OCI-LY1 (cell line): ENCODE data around the gene UNC5A.

Source experiments
- H2AFZ ChIP-seq: fragments of 200-600 bp; sonication (generic), shearing (Covaris generic); 2 replicates; pipeline ENCODE4 v1.6.0; 2014; ENCODE audit warnings: antibody characterized with exemption, mild to moderate bottlenecking, low read length
- H3F3A ChIP-seq: fragments of 200-600 bp; sonication (generic), shearing (Covaris generic); 2 replicates; pipeline ENCODE4 v1.6.0; 2014; ENCODE audit warnings: mild to moderate bottlenecking, antibody characterized with exemption, low read length, moderate library complexity; ENCODE audit not compliant: insufficient read depth
- H3K27ac ChIP-seq: fragments of 200-600 bp; sonication (generic); 2 replicates; pipeline ENCODE4 v1.5.1; 2014; ENCODE audit warnings: low read length, mixed run types, mild to moderate bottlenecking, low read depth; ENCODE audit not compliant: poor library complexity, severe bottlenecking
- H3K27me3 ChIP-seq: fragments of 200-600 bp; sonication (generic); 2 replicates; pipeline ENCODE4 v1.6.0; 2014; ENCODE audit warnings: antibody characterized with exemption, mild to moderate bottlenecking, low read length, moderate library complexity; ENCODE audit not compliant: insufficient read depth
- H3K36me3 ChIP-seq: fragments of 200-600 bp; sonication (generic); 2 replicates; pipeline ENCODE4 v1.6.1; 2014; ENCODE audit warnings: mild to moderate bottlenecking, antibody characterized with exemption, low read length, moderate library complexity, mixed read lengths; ENCODE audit not compliant: insufficient read depth
- H3K4me1 ChIP-seq: fragments of 200-600 bp; sonication (generic); 2 replicates; pipeline ENCODE4 v1.5.1; 2014; ENCODE audit warnings: mild to moderate bottlenecking, low read length, moderate library complexity; ENCODE audit not compliant: insufficient read depth, severe bottlenecking
- H3K4me2 ChIP-seq: fragments of 200-600 bp; sonication (generic), shearing (Covaris generic); 2 replicates; pipeline ENCODE4 v1.6.1; 2014; ENCODE audit warnings: low read length
- H3K4me3 ChIP-seq: fragments of 200-600 bp; sonication (generic); 2 replicates; pipeline ENCODE4 v1.5.1; 2014; ENCODE audit warnings: low read length, low read depth, mild to moderate bottlenecking, mixed read lengths; ENCODE audit not compliant: poor library complexity, severe bottlenecking
- H3K79me2 ChIP-seq: fragments of 200-600 bp; shearing (Covaris generic); 2 replicates; pipeline ENCODE4 v1.6.1; 2016; ENCODE audit warnings: mixed run types, low read length, mixed read lengths; ENCODE audit not compliant: insufficient read depth
- H3K9ac ChIP-seq: fragments of 200-600 bp; sonication (generic), shearing (Covaris generic); 2 replicates; pipeline ENCODE4 v1.6.1; 2014; ENCODE audit warnings: mild to moderate bottlenecking, low read length, mixed read lengths
- H3K9me2 ChIP-seq: fragments of 200-600 bp; sonication (generic), shearing (Covaris generic); 2 replicates; pipeline ENCODE4 v1.6.1; 2014; ENCODE audit warnings: low read depth, mild to moderate bottlenecking, low read length, mixed read lengths
- H3K9me3 ChIP-seq: fragments of 200-600 bp; shearing (Covaris generic); 2 replicates; pipeline ENCODE4 v1.6.1; 2014; ENCODE audit warnings: low read length, mixed read lengths
- H4K20me1 ChIP-seq: fragments of 200-600 bp; sonication (generic), shearing (Covaris generic); 2 replicates; pipeline ENCODE4 v1.6.0; 2016; ENCODE audit warnings: mild to moderate bottlenecking, low read length; ENCODE audit not compliant: insufficient read depth
- EZH2 ChIP-seq: fragments of 200-600 bp; sonication (generic), shearing (Covaris generic); IDR thresholded peaks from 2 replicates; pipeline ENCODE4 v1.8.0; 2017; ENCODE audit warnings: borderline replicate concordance, mixed run types, mild to moderate bottlenecking, antibody characterized with exemption, low read length, moderate library complexity, mixed read lengths
- TF ChIP-seq, protein P1 (sequence below): fragments of 200-600 bp; sonication (generic), shearing (Covaris generic); IDR thresholded peaks from 2 replicates; pipeline ENCODE4 v1.5.1; 2017; ENCODE audit warnings: mild to moderate bottlenecking, antibody characterized with exemption, low read length, moderate library complexity, mixed read lengths

Gene UNC5A

DNA sequence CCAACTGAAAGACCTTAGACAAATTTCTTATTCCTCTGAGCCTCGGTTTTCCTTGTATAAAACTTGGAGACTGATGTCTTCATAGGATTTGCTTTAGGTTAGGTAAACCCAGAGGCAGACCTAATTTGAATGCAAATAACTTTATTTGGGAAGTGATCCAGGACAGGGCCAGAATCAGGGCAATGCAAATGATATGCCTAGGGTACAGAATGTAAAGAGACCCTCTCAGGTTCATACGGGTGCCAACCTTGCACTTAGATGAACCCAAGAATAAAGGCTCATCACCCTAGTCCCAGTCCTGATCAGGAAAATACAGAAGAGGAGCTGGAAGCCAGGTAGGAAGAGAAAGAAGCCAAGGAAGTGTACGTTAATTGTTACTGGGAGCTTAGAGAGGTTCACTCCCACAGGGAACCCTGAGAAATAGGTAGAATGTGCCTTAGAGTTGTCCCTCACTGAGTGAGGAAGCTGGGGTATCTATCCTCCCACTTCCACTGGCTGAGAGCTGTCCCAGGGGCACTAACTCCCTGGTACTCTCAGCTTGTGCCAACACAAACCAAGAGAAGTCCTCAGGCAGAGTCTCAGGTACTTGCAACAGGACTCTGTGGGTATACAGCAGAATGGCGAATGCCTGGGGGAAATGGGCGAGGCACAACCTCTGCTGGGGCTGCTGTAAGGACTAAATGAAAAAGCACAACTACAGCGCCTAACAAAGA, 91.9 kb downstream of the UNC5A start:
- no peaks in the 10 kb centered on the region for H3F3A ChIP-seq
- no peak for TF ChIP-seq EZH2
- TF ChIP-seq, protein P1, sequence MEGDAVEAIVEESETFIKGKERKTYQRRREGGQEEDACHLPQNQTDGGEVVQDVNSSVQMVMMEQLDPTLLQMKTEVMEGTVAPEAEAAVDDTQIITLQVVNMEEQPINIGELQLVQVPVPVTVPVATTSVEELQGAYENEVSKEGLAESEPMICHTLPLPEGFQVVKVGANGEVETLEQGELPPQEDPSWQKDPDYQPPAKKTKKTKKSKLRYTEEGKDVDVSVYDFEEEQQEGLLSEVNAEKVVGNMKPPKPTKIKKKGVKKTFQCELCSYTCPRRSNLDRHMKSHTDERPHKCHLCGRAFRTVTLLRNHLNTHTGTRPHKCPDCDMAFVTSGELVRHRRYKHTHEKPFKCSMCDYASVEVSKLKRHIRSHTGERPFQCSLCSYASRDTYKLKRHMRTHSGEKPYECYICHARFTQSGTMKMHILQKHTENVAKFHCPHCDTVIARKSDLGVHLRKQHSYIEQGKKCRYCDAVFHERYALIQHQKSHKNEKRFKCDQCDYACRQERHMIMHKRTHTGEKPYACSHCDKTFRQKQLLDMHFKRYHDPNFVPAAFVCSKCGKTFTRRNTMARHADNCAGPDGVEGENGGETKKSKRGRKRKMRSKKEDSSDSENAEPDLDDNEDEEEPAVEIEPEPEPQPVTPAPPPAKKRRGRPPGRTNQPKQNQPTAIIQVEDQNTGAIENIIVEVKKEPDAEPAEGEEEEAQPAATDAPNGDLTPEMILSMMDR = no peak

DNA sequence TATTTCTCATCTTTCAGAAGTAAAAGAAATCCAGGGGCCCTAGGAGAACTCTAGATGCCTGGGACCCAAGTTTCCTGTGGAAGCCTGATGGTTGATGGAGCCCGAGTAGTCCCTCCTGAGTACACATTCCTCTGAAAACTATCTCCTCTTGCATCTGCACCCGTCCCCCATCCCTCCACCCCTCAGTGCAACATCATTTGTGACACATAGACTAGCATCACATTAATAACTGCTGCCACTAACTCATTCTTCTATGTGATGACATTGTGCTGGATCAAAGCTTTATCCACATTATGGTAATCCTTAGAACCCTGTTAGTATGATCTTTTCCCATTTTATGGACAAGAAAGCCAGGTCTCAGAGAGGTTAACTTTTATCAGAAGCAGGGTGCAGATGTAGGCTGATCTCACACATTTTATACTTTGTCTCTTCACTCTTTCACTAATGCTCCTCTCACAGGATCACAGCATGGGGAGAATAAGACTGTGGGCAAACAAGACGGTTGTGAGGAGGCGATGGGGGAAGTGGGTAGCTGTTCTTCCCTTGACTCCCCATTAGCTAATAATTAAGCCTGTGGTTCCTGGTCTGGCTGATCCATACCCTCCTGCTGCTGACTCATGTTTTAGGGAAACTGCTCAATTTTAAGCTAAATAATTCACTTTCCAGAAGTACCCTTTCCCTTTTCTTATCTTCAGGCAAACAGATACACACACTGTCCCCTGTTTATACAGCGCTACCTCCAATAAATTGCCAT, 92.7 kb downstream of the UNC5A start:
- H3F3A ChIP-seq = no peaks in the 10 kb centered on the region
- no peak overlapping the region for H3K9ac ChIP-seq
- H3K27me3 ChIP-seq = no peaks in the 10 kb centered on the region
- no peak for TF ChIP-seq EZH2
- TF ChIP-seq, protein P1 = no peak
- peaks cover 72% of the 10 kb centered on the region for H3K36me3 ChIP-seq
- H3K9me2 ChIP-seq = no peaks in the 10 kb centered on the region
- no peak overlapping the region for H2AFZ ChIP-seq
- no peak overlapping the region for H3K4me2 ChIP-seq
- H3K79me2 ChIP-seq = no peaks in the 10 kb centered on the region
- no peak overlapping the region for H3K4me3 ChIP-seq
- H3K9me3 ChIP-seq = no peaks in the 10 kb centered on the region
- H4K20me1 ChIP-seq = no peaks in the 10 kb centered on the region
- no peaks in the 10 kb centered on the region for H3K4me1 ChIP-seq
- no peak overlapping the region for H3K27ac ChIP-seq

More for the DNA sequence above, 91.9 kb downstream of the UNC5A start:
- H3K4me1 ChIP-seq = no peaks in the 10 kb centered on the region
- no peak overlapping the region for H3K9ac ChIP-seq
- H3K27me3 ChIP-seq = no peaks in the 10 kb centered on the region
- no peak overlapping the region for H3K4me2 ChIP-seq
- H4K20me1 ChIP-seq = no peaks in the 10 kb centered on the region
- H3K36me3 ChIP-seq = peaks cover 64% of the 10 kb centered on the region
- no peak overlapping the region for H3K4me3 ChIP-seq
- no peaks in the 10 kb centered on the region for H3K9me3 ChIP-seq
- H3K27ac ChIP-seq = no peak overlapping the region
- no peaks in the 10 kb centered on the region for H3K9me2 ChIP-seq
- no peaks in the 10 kb centered on the region for H3K79me2 ChIP-seq
- no peak overlapping the region for H2AFZ ChIP-seq

DNA sequence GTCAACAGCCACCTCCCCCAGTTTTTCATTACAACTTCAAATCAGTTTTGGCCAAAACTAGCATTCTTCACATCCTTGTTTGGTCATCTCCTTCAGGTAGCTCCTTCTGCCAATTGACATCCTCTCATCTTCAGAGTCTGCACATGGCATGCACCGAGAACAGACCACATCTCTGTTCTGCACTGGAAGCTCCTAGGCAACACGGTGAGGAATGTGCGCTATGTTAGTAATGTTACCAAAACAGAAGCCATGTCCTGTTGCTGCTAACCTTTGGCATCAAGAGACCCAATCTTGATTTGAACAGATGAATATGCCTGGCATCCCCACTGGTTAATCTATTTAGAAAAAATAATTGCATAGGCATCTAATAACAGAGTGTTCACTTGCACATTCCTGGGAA, 93.9 kb downstream of the UNC5A start:
- Histone ChIP-seq H3K36me3 (peaks cover 84% of the 10 kb centered on the region), H4K20me1 (no peaks in the 10 kb centered on the region), H3K27me3 (no peaks in the 10 kb centered on the region), H3K9me2 (no peaks in the 10 kb centered on the region), H3K27ac (no peak overlapping the region), H3K4me2 (no peak overlapping the region), H3F3A (no peaks in the 10 kb centered on the region), H3K9me3 (no peaks in the 10 kb centered on the region), H3K9ac (no peak overlapping the region), H3K4me1 (no peaks in the 10 kb centered on the region), H3K79me2 (no peaks in the 10 kb centered on the region), H3K4me3 (no peak overlapping the region), H2AFZ (no peak overlapping the region)
- TF ChIP-seq EZH2 = no peak
- TF ChIP-seq, protein P1 = no peak
